IMR-90 (cell line): Measurements from ENCODE around the gene MARK2. TPM values are rescaled to one million over a fixed set of nuclear protein-coding genes. Genes with fewer than 3 reads are reported as not detected.
A peak's percentile ranks its signal among the peaks of the same experiment; 100 is the strongest.

Source experiments
- ATAC-seq: fragments of 200-7000 bp; cut with Tn5 transposase; 2 replicates; pipeline ENCODE4 v1.9.1; 2020; ENCODE audit warnings: low read depth, mild to moderate bottlenecking, moderate library complexity
- BruUV-seq: library from RNA; stranded (reverse); fragments of 400-500 nt; replicated peaks from 2 replicates; lab custom pipeline; 2021; lab: Mats Ljungman, UMichigan
- CTCF ChIA-PET: fragments of 300-600 bp; formaldehyde crosslinking; extraction: SDS; loops from one replicate; lab custom pipeline; 2021; ENCODE audit warnings: antibody characterized with exemption; lab: Yijun Ruan, JAX
- POLR2A ChIA-PET: fragments of 300-600 bp; sonication (Branson Sonifier 250); formaldehyde crosslinking; loops from one replicate; lab custom pipeline; 2022; ENCODE audit warnings: antibody characterized with exemption; ENCODE audit not compliant: unreplicated experiment; lab: Charles Lee
- DNase-seq: peaks from one replicate; pipeline ENCODE4 v3.0.0; 2013
- H2AFZ ChIP-seq: replicated peaks from 2 replicates; pipeline ENCODE3; 2013; ENCODE audit warnings: low read length, mild to moderate bottlenecking; ENCODE audit not compliant: poor library complexity
- H2AK5ac ChIP-seq: 2 replicates; pipeline ENCODE4 v1.6.1; 2013; ENCODE audit warnings: low read depth, low read length, inconsistent platforms
- H2AK9ac ChIP-seq: replicated peaks from 2 replicates; pipeline ENCODE3; 2013; ENCODE audit warnings: mild to moderate bottlenecking, low read depth, low read length, moderate library complexity; ENCODE audit not compliant: poor library complexity
- H2BK120ac ChIP-seq: 2 replicates; pipeline ENCODE4 v1.6.1; 2013; ENCODE audit warnings: low read depth, low read length, inconsistent platforms
- H2BK15ac ChIP-seq: 3 replicates; pipeline ENCODE4 v1.6.1; 2013; ENCODE audit warnings: low read depth, low read length, inconsistent platforms
- H2BK20ac ChIP-seq: 2 replicates; pipeline ENCODE4 v1.6.1; 2013; ENCODE audit warnings: low read depth, mild to moderate bottlenecking, inconsistent platforms, low read length, moderate library complexity
- H2BK5ac ChIP-seq: 2 replicates; pipeline ENCODE4 v1.6.1; 2013; ENCODE audit warnings: mild to moderate bottlenecking, low read depth, low read length, inconsistent platforms; ENCODE audit not compliant: poor library complexity, severe bottlenecking
- H3K14ac ChIP-seq: replicated peaks from 2 replicates; pipeline ENCODE4 v1.6.1; 2013; ENCODE audit warnings: low read depth, low read length, inconsistent platforms
- H3K18ac ChIP-seq: 2 replicates; pipeline ENCODE4 v1.6.1; 2013; ENCODE audit warnings: low read depth, low read length, control low read depth
- H3K23ac ChIP-seq: 2 replicates; pipeline ENCODE4 v1.6.1; 2013; ENCODE audit warnings: low read depth, low read length, inconsistent platforms
- H3K27ac ChIP-seq: 2 replicates; pipeline ENCODE4 v1.5.1; 2013; ENCODE audit warnings: mild to moderate bottlenecking, control low read depth, low read length; ENCODE audit not compliant: insufficient read depth
- H3K27me3 ChIP-seq: 2 replicates; pipeline ENCODE4 v1.6.1; 2013; ENCODE audit warnings: low read length; ENCODE audit not compliant: control insufficient read depth, insufficient read depth
- H3K36me3 ChIP-seq: 2 replicates; pipeline ENCODE4 v1.6.1; 2013; ENCODE audit warnings: low read length, mixed read lengths; ENCODE audit not compliant: control insufficient read depth, insufficient read depth
- H3K4ac ChIP-seq: 2 replicates; pipeline ENCODE4 v1.6.1; 2013; ENCODE audit warnings: low read depth, low read length, inconsistent platforms
- H3K4me1 ChIP-seq: 2 replicates; pipeline ENCODE4 v1.6.1; 2013; ENCODE audit warnings: low read length, mixed read lengths; ENCODE audit not compliant: control insufficient read depth, insufficient read depth
- H3K4me2 ChIP-seq: 2 replicates; pipeline ENCODE4 v1.6.1; 2013; ENCODE audit warnings: low read depth, mild to moderate bottlenecking, control low read depth, low read length, moderate library complexity
- H3K4me3 ChIP-seq: 2 replicates; pipeline ENCODE4 v1.5.1; 2013; ENCODE audit warnings: low read depth, mild to moderate bottlenecking, control low read depth, low read length, moderate library complexity; ENCODE audit not compliant: insufficient read depth
- H3K56ac ChIP-seq: 2 replicates; pipeline ENCODE4 v1.6.1; 2013; ENCODE audit warnings: low read length, inconsistent platforms; ENCODE audit not compliant: insufficient read depth; ENCODE audit errors: extremely low read depth
- H3K79me1 ChIP-seq, 2 experiments: 2 replicates each; pipeline ENCODE4 v1.6.1; 2013; ENCODE audit warnings: low read length in 2 of 2, inconsistent platforms in 1 of 2, low read depth in 1 of 2
- H3K9ac ChIP-seq: 2 replicates; pipeline ENCODE4 v1.6.1; 2013; ENCODE audit warnings: low read depth, low read length, control low read depth
- H3K9me1 ChIP-seq: 2 replicates; pipeline ENCODE4 v1.6.1; 2013; ENCODE audit warnings: low read length, inconsistent platforms; ENCODE audit not compliant: insufficient read depth
- H3K9me3 ChIP-seq: 2 replicates; pipeline ENCODE4 v1.6.1; 2013; ENCODE audit warnings: low read length; ENCODE audit not compliant: control insufficient read depth, insufficient read depth
- H4K20me1 ChIP-seq: 2 replicates; pipeline ENCODE4 v1.6.1; 2013; ENCODE audit warnings: low read length, inconsistent platforms; ENCODE audit not compliant: insufficient read depth
- H4K5ac ChIP-seq: 2 replicates; pipeline ENCODE4 v1.6.1; 2013; ENCODE audit warnings: mild to moderate bottlenecking, low read depth, low read length, control low read depth
- H4K8ac ChIP-seq, 2 experiments: 2 replicates each; pipeline ENCODE4 v1.6.1; 2013; ENCODE audit warnings: low read depth in 2 of 2, low read length in 2 of 2, control low read depth in 1 of 2, inconsistent platforms in 1 of 2
- H4K91ac ChIP-seq: 2 replicates; pipeline ENCODE4 v1.6.1; 2013; ENCODE audit warnings: low read depth, low read length, inconsistent platforms; ENCODE audit not compliant: insufficient read depth
- BHLHE40 ChIP-seq: fragments of 150-350 bp; IDR thresholded peaks from 2 replicates; pipeline ENCODE4 v1.6.1; 2016; ENCODE audit warnings: mild to moderate bottlenecking, low read depth, low read length
- CHD1 ChIP-seq: IDR thresholded peaks from 2 replicates; pipeline ENCODE4 v1.6.1; 2012; ENCODE audit warnings: low read depth, low read length, improper control_type of control experiment
- CTCF ChIP-seq: conservative IDR thresholded peaks from 2 replicates; pipeline ENCODE4 v1.5.1; 2012; ENCODE audit warnings: mild to moderate bottlenecking, low read depth, low read length, improper control_type of control experiment
- ELK1 ChIP-seq: fragments of 150-350 bp; IDR thresholded peaks from 2 replicates; pipeline ENCODE4 v1.6.1; 2016; ENCODE audit warnings: low read depth, mild to moderate bottlenecking, low read length, moderate library complexity, borderline replicate concordance
- FOS ChIP-seq: fragments of 150-350 bp; IDR thresholded peaks from 2 replicates; pipeline ENCODE4 v1.6.1; 2016; ENCODE audit warnings: low read depth, low read length
- MAFK ChIP-seq: IDR thresholded peaks from 2 replicates; pipeline ENCODE4 v1.6.1; 2012; ENCODE audit warnings: low read depth, low read length, improper control_type of control experiment
- MAZ ChIP-seq: IDR thresholded peaks from 2 replicates; pipeline ENCODE4 v1.6.1; 2012; ENCODE audit warnings: low read depth, mild to moderate bottlenecking, low read length, improper control_type of control experiment, moderate library complexity, borderline replicate concordance
- NFE2L2 ChIP-seq: fragments of 150-350 bp; IDR thresholded peaks from 2 replicates; pipeline ENCODE4 v1.6.1; 2016; ENCODE audit warnings: low read depth, mild to moderate bottlenecking, low read length
- RAD21 ChIP-seq: IDR thresholded peaks from 2 replicates; pipeline ENCODE4 v1.6.1; 2012; ENCODE audit warnings: low read length, improper control_type of control experiment
- RCOR1 ChIP-seq: IDR thresholded peaks from 2 replicates; pipeline ENCODE4 v1.6.1; 2012; ENCODE audit warnings: mild to moderate bottlenecking, low read length, improper control_type of control experiment; ENCODE audit not compliant: insufficient replicate concordance
- WGBS, 2 experiments: methylation state at CpG; one replicate each; pipeline versions ENCODE4 v1.1.5 to v1.1.7; 2013; ENCODE audit warnings: missing lambda C conversion rate in 2 of 2; ENCODE audit not compliant: insufficient read length in 1 of 2; ENCODE audit errors: extremely low coverage in 2 of 2; 5-methylcytosine and 5-hydroxymethylcytosine counted together
- dilution Hi-C: fragments of 300-500 bp; cut with HindIII; formaldehyde crosslinking; loops from one replicate; pipeline ENCODE4 v1.14.3; 2018; ENCODE audit warnings: low sequenced_read_pairs; ENCODE audit not compliant: unreplicated experiment
- in situ Hi-C: fragments of 300-500 bp; cut with MboI; formaldehyde crosslinking; loops from 3 replicates; pipeline ENCODE4 v1.14.3; 2019; ENCODE audit warnings: low sequenced_read_pairs, inconsistent platforms, mixed read lengths
- intact Hi-C: fragments of 100-400 bp; cut with micrococcal nuclease; formaldehyde crosslinking; loops from 2 replicates; pipeline ENCODE4 v1.10.0; 2022
- polyA plus RNA-seq, 3 experiments: library from polyadenylated mRNA; depleted of rRNA; stranded (reverse); fragments of >200 nt; gene quantifications; 2 replicates each; pipeline ENCODE4 v1.2.3, GENCODE V29; 2012; ENCODE audit warnings: low replicate concordance in 1 of 3
- total RNA-seq: library from RNA; depleted of rRNA; stranded (reverse); fragments of >200 nt; gene quantifications from 2 replicates; pipeline ENCODE4 v1.2.3, GENCODE V29; 2012
- TF ChIP-seq, protein P1 (sequence below): fragments of 150-350 bp; IDR thresholded peaks from 2 replicates; pipeline ENCODE4 v1.6.1; 2017; ENCODE audit warnings: mild to moderate bottlenecking, antibody characterized with exemption, low read length, low read depth

Gene MARK2
- total and polyA plus RNA-seq, 2 of the 4 experiments (the other 2 are of a cell fraction) = 6.6 to 17.3 TPM

GRCh38 chr11:63918507-63919191 lies 79.7 kb downstream of the MARK2 start:
- no peak overlapping the region for H3K4me3 ChIP-seq
- peak overlapping the region; percentile 46 for H4K91ac ChIP-seq
- H3K18ac ChIP-seq = peak overlapping the region; percentile 28
- H2BK5ac ChIP-seq = peak overlapping the region; percentile 46
- H3K4me1 ChIP-seq = peaks cover 31% of the 10 kb centered on the region
- peak overlapping the region; percentile 31; the same call in 1 of the 2 replicates for H3K27ac ChIP-seq
- H2AFZ ChIP-seq = peak overlapping the region; percentile 91
- H3K56ac ChIP-seq = 0 out of 2 replicates have a peak overlapping the region, but pooled peaks have one; percentile 20
- no peaks in the 10 kb centered on the region for H3K36me3 ChIP-seq
- peak overlapping the region; percentile 99 for H2AK9ac ChIP-seq
- peak overlapping the region; percentile 79; the same call in 1 of the 2 replicates for H3K23ac ChIP-seq
- peaks cover 0 to 4% of the 10 kb centered on the region in 2 experiments; a peak in 1 of 4 replicates for H3K79me1 ChIP-seq
- WGBS, 2 experiments = 0% methylated on average over 1 of the region's 9 CpGs; no CpG with 5 or more reads in 1 of the 2 experiments
- H3K27me3 ChIP-seq = peaks cover 10% of the 10 kb centered on the region; the same call in 1 of the 2 replicates
- in situ Hi-C loops (no loop called here), dilution Hi-C loops (no loop called here), intact Hi-C loops (no loop called here)
- H4K5ac ChIP-seq = peak overlapping the region; percentile 64
- H2BK15ac ChIP-seq = peak overlapping the region; percentile 34; the same call in 1 of the 3 replicates
- no peak for TF ChIP-seq ELK1
- no peak for TF ChIP-seq CTCF
- no peak for TF ChIP-seq MAZ
- no peak for TF ChIP-seq NFE2L2
- no peak for TF ChIP-seq FOS
- TF ChIP-seq CHD1 = no peak
- no peak for TF ChIP-seq RAD21
- TF ChIP-seq, protein P1, sequence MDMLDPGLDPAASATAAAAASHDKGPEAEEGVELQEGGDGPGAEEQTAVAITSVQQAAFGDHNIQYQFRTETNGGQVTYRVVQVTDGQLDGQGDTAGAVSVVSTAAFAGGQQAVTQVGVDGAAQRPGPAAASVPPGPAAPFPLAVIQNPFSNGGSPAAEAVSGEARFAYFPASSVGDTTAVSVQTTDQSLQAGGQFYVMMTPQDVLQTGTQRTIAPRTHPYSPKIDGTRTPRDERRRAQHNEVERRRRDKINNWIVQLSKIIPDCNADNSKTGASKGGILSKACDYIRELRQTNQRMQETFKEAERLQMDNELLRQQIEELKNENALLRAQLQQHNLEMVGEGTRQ = no peak
- TF ChIP-seq MAFK = no peak
- TF ChIP-seq RCOR1 = no peak
- no peak for TF ChIP-seq BHLHE40
- H3K4me2 ChIP-seq = no peak overlapping the region; the same call in 1 of the 2 replicates
- peak overlapping the region; percentile 70 for H3K4ac ChIP-seq
- H2AK5ac ChIP-seq = peak overlapping the region; percentile 70
- H3K14ac ChIP-seq = peak overlapping the region; percentile 14; the same call in 1 of the 2 replicates
- ChIA-PET POLR2A (no interaction called here), CTCF (no interaction called here)
- H3K9me1 ChIP-seq = peaks cover 6% of the 10 kb centered on the region
- H4K20me1 ChIP-seq = no peaks in the 10 kb centered on the region
- H4K8ac ChIP-seq = peak overlapping the region; percentile 83 to 87; a peak in 2 of 4 replicates
- BruUV-seq = no TSS peak
- H3K9ac ChIP-seq = no peak overlapping the region
- peak overlapping the region; percentile 42; the same call in 1 of the 2 replicates for H2BK120ac ChIP-seq
- H3K9me3 ChIP-seq = 0 out of 2 replicates have a peak, but pooled peaks cover 2% of the 10 kb centered on the region
- DNase-seq (no peak), ATAC-seq (no peak)
- H2BK20ac ChIP-seq = peak overlapping the region; percentile 25; the same call in 1 of the 2 replicates
